SK-N-SH (cell line): ENCODE results near the gene ZNF44.

Experiments used
- CTCF ChIP-seq: fragments of 200-600 bp; sonication (generic); IDR thresholded peaks from 2 replicates; pipeline ENCODE4 v1.6.1; 2017; ENCODE audit warnings: antibody characterized with exemption, mild to moderate bottlenecking, moderate library complexity
- EP300 ChIP-seq, 2 experiments: IDR thresholded peaks; 2 replicates each; pipeline versions ENCODE4 v1.4.0 to v1.6.1; 2012; ENCODE audit warnings: borderline replicate concordance in 1 of 2, low read depth in 1 of 2, low read length in 1 of 2
- GATA2 ChIP-seq: sonication (generic); formaldehyde crosslinking; IDR thresholded peaks from 2 replicates; pipeline ENCODE4 v1.5.0; 2020; ENCODE audit warnings: mild to moderate bottlenecking, missing genetic modification reagents
- MAX ChIP-seq: IDR thresholded peaks from 2 replicates; pipeline ENCODE4 v1.4.0; 2012; ENCODE audit warnings: low read depth
- MXI1 ChIP-seq: IDR thresholded peaks from 2 replicates; pipeline ENCODE4 v1.6.1; 2012; ENCODE audit warnings: mild to moderate bottlenecking, low read depth, low read length, improper control_type of control experiment
- RAD21 ChIP-seq: IDR thresholded peaks from 2 replicates; pipeline ENCODE4 v1.6.1; 2012; ENCODE audit warnings: mild to moderate bottlenecking, low read length
- SMC3 ChIP-seq: IDR thresholded peaks from 2 replicates; pipeline ENCODE4 v1.6.1; 2012; ENCODE audit warnings: low read depth, low read length, improper control_type of control experiment
- YY1 ChIP-seq: IDR thresholded peaks from 2 replicates; pipeline ENCODE4 v1.4.0; 2012; ENCODE audit warnings: low read depth, mild to moderate bottlenecking

- TF ChIP-seq CTCF (no peak), GATA2 (CRISPR knock-in tag) (no peak), RAD21 (no peak), EP300 (IDR thresholded peaks at IDR 0.05; ENCODE audit: borderline replicate concordance in 1 of 2, low read depth in 1 of 2, low read length in 1 of 2) (no peak), MXI1 (no peak), MAX (no peak), YY1 (no peak), SMC3 (no peak)
These were observed 63.6 kb downstream of the ZNF44 start for GRCh38 chr19:12230751-12231733.
